Transverse colon (tissue), 4 donors: ENCODE measurements around the gene AFG1L. TPM values are rescaled to one million over a fixed set of nuclear protein-coding genes. Genes with fewer than 3 reads are reported as not detected.
"Not testable (repeated sequence)": the region's sequence is repeated elsewhere in the genome, so short reads cannot be mapped to it uniquely, and the experiment has no call there.

Experiments
- DNase-seq: peaks from one replicate; pipeline ENCODE4 v3.0.0-alpha.2; 2019
- H3K27ac ChIP-seq, 4 donors: fragments of 200-600 bp; sonication (generic); 2 replicates each; pipeline ENCODE4 v1.5.1; 2016 to 2018; ENCODE audit warnings: inconsistent platforms in 4 of 4
- H3K27me3 ChIP-seq: fragments of 200-600 bp; sonication (generic); 2 replicates; pipeline ENCODE4 v1.5.1; 2017; ENCODE audit warnings: inconsistent platforms
- H3K36me3 ChIP-seq, 4 donors: fragments of 200-600 bp; sonication (generic); 2 replicates each; pipeline ENCODE4 v1.5.1; 2017 to 2019; ENCODE audit warnings: inconsistent platforms in 4 of 4
- H3K4me1 ChIP-seq, 4 donors: fragments of 200-600 bp; sonication (generic); 2 replicates each; pipeline ENCODE4 v1.5.1; 2017 to 2020; ENCODE audit warnings: inconsistent platforms in 4 of 4
- H3K4me3 ChIP-seq, 4 donors: fragments of 200-600 bp; sonication (generic); 1 replicate in 1 of 4; 2 replicates in 3 of 4; pipeline versions ENCODE4 v1.5.1 to v1.6.1; 2017 to 2019; ENCODE audit warnings: inconsistent platforms in 4 of 4
- H3K9me3 ChIP-seq, 2 donors: fragments of 200-600 bp; sonication (generic); 2 replicates each; pipeline ENCODE4 v1.5.1; 2017 to 2019; ENCODE audit warnings: inconsistent platforms in 2 of 2
- CTCF ChIP-seq, 5 experiments: fragments of 200-600 bp in 3 of 5; fragments of 450-650 bp in 2 of 5; sonication (generic) in 3 of 5; IDR thresholded peaks; 1 replicate in 2 of 5; 2 replicates in 3 of 5; pipeline ENCODE4 v1.5.1; 2016 to 2017; ENCODE audit warnings: antibody characterized with exemption in 5 of 5, inconsistent platforms in 3 of 5, mild to moderate bottlenecking in 2 of 5, moderate library complexity in 1 of 5
- EP300 ChIP-seq: sonication (generic); formaldehyde crosslinking; IDR thresholded peaks from one replicate; pipeline ENCODE4 v1.6.1; 2017; ENCODE audit warnings: antibody characterized with exemption, low read depth
- POLR2A ChIP-seq: fragments of 450-650 bp; IDR thresholded peaks from one replicate; pipeline ENCODE4 v1.6.1; 2016; ENCODE audit warnings: antibody characterized with exemption, mild to moderate bottlenecking, moderate library complexity
- POLR2AphosphoS5 ChIP-seq, 3 donors: sonication (generic); formaldehyde crosslinking; IDR thresholded peaks; one replicate each; pipeline ENCODE4 v1.6.1; 2016; ENCODE audit warnings: antibody characterized with exemption in 3 of 3
- WGBS, 2 donors: methylation state at CpG; one replicate each; pipeline ENCODE4 v1.1.5; 2018; ENCODE audit warnings: low coverage in 1 of 2; 5-methylcytosine and 5-hydroxymethylcytosine counted together
- in situ Hi-C, 4 donors: fragments of 200-750 bp; cut with MboI; loops; one replicate each; pipeline versions ENCODE4 v1.15.0 to v1.15.1; 2017; ENCODE audit warnings: low sequenced_read_pairs in 3 of 4, low pct_ligation_motif_present in 1 of 4, low pct_unique_long_range_greater_than_20kb in 1 of 4
- intact Hi-C: fragments of 100-400 bp; cut with DNase I; formaldehyde crosslinking; loops from one replicate; pipeline ENCODE4 v1.15.1; 2023; ENCODE audit warnings: low total_unique reads
- total RNA-seq, 4 donors: library from RNA; depleted of rRNA; stranded (reverse); fragments of >200 nt; gene quantifications; one replicate each; pipeline ENCODE4 v1.1.0, GENCODE V29; 2016

The AFG1L gene
- 10 to 100 TPM in 1 of 4 donors, 1 to 10 TPM in 3; 2.2 to 22.5 (median 5.5) TPM for total RNA-seq

GRCh38 chr6:108294727-108295625 lies at the start of gene AFG1L:
TSS of gene AFG1L (plus strand) at chr6:108295054. CDS start at chr6:108295080, 26 bp downstream.
- Histone ChIP-seq H3K4me1 (peaks cover 6 to 27% (median 8%) of the 10 kb centered on the region in 4 donors), H3K27ac (peak within 1 kb of the TSS; percentile 90 to 99 (median 92)), H3K36me3 (no peaks in the 10 kb centered on the region), H3K27me3 (no peaks in the 10 kb centered on the region), H3K9me3 (no peaks in the 10 kb centered on the region), H3K4me3 (peak within 1 kb of the TSS; percentile 60 to 97 (median 70))
- no peak for TF ChIP-seq CTCF (IDR thresholded peaks at IDR 0.05)
- no peak for TF ChIP-seq EP300
- TF ChIP-seq POLR2AphosphoS5 (IDR thresholded peaks at IDR 0.05), result peak; percentile 55 to 91 (median 90)
- peak; percentile 80 for TF ChIP-seq POLR2A
- intact Hi-C loops (loop anchor here (5.0 kb wide), 1 partner anchor 33 kb away; the partner anchor contains the start of gene SNX3), in situ Hi-C loops (no loop called here)
- DNase-seq, result peak; percentile 94
- WGBS, 2 donors, result 3% methylated on average over 46 of the region's 46 CpGs; no CpG with 5 or more reads in 1 of the 2 donors

GRCh38 chr6:108245095-108245494 lies 49.8 kb upstream of the AFG1L start:
- H3K27me3 ChIP-seq, in situ Hi-C loops, DNase-seq, H3K4me3 ChIP-seq, H3K4me1 ChIP-seq, intact Hi-C loops, H3K36me3 ChIP-seq, H3K27ac ChIP-seq: not testable (repeated sequence)
- peaks cover 6 to 14% of the 10 kb centered on the region in 2 donors for H3K9me3 ChIP-seq
- 84 to 92% methylated on average over 7 of the region's 7 CpGs for WGBS, 2 donors

- peaks cover 0 to 5% of the 10 kb centered on the region in 2 donors for H3K9me3 ChIP-seq
- no peak for DNase-seq
- H3K4me1 ChIP-seq, result peaks cover 0 to 18% (median 12%) of the 10 kb centered on the region in 4 donors
- no peak for TF ChIP-seq POLR2AphosphoS5 (IDR thresholded peaks at IDR 0.05)
- no peak for TF ChIP-seq EP300
- no peak for TF ChIP-seq CTCF (IDR thresholded peaks at IDR 0.05)
- no peak for TF ChIP-seq POLR2A
- WGBS, 2 donors, result 86 to 88% methylated on average over 1 of the region's 1 CpG
- no peaks in the 10 kb centered on the region for H3K36me3 ChIP-seq
- no peak overlapping the region for H3K4me3 ChIP-seq
- no peak overlapping the region for H3K27ac ChIP-seq
- intact Hi-C loops, result no loop called here
- H3K27me3 ChIP-seq, result no peaks in the 10 kb centered on the region
- in situ Hi-C loops, result no loop called here
These were observed 46.8 kb upstream of the AFG1L start for GRCh38 chr6:108247965-108248536.

GRCh38 chr6:108250240-108250866 lies 44.5 kb upstream of the AFG1L start:
- no peaks in the 10 kb centered on the region for H3K36me3 ChIP-seq
- in situ Hi-C loops, result no loop called here
- TF ChIP-seq POLR2A (no peak), EP300 (no peak), POLR2AphosphoS5 (IDR thresholded peaks at IDR 0.05) (no peak), CTCF (IDR thresholded peaks at IDR 0.05) (no peak)
- no peak overlapping the region for H3K4me3 ChIP-seq
- intact Hi-C loops, result no loop called here
- peaks cover 0 to 1% of the 10 kb centered on the region in 2 donors for H3K9me3 ChIP-seq
- peaks cover 0 to 30% (median 12%) of the 10 kb centered on the region in 4 donors for H3K4me1 ChIP-seq
- WGBS, 2 donors, result 82 to 94% methylated on average over 2 of the region's 2 CpGs
- no peaks in the 10 kb centered on the region for H3K27me3 ChIP-seq
- no peak for DNase-seq
- H3K27ac ChIP-seq, result no peak overlapping the region
